ENCODE measurements around the gene GTF3C1. TPM values are rescaled to one million over a fixed set of nuclear protein-coding genes. Genes with fewer than 3 reads are reported as not detected.

GTF3C1 gene
- total RNA-seq, 1 donor, result 59.0 TPM

DNA sequence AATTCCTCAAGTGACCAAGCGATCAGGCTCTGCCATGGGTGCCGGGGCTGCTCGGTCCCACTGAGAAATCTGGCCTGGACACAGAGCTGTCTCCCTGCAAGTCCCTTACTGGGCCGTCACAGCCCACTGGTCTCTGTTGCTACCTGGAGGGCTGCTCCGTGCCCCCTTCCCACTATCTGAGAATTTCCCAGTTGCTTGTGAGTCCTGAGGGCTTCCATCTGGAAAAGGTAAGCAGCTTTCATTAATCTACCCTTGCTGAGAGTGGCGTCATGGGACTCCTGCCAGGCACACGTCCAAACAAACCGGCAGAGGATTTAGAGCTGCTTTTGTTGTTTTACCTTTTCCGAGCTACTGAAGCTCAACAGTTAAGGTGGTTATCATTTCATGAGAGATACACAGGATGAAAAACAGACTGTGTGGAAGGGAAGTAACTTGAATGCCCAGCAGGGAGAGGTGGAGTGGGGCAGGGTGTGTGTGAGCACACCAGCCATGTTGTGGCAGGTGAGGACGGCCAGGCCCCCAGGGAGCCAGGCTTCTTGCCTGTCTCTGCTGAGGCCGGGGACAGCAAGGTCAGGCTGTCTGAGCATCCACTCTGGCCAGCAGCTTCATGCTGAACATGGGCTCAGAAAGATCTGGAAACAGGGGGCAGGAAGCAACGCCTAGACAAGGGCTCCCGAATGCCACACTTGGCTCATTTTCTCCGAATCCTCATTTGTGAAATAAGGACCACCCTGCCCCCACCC is 50.6 kb downstream of the GTF3C1 start:
- no peaks in the 10 kb centered on the region for H3K4me1 ChIP-seq (ENCODE audit: insufficient read depth, low read length)

DNA sequence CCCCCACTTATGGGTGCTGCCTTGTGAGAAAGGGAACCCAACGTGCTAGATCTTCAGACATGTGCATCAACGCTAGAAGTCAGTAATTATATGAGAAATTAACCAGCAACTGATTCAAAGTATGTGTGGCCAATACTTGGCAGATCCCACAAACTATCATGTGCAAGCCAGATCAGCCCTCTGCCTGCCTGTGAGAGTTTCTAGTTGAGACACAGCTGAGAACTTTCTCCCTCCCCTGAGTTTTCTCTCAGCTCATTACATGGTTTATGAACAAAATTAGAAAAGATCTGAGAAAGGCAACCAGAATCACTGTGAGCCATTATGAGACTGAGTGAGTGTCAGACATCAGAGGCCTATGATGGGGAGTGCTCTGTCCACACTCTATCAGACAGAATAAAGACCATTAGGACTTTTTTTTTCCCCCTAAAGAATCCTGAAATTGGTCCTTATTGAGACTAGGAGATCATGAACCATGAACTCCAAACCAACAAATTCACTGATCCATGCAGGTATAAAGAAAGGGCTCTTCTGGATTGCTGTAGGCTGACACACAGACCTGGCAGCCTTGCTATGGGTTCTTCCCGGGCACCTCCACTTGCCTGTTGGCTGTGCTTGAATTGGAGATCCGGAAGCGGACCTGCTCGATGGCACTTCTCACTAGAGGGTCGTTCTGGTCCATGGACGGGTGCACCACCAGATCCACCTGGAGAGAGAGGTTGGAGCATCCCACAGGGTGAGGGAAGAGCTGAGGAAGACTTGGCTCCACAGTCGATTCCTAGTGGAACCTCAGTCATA is 51.5 kb downstream of the GTF3C1 start:
- Histone ChIP-seq H3K9me3 (ENCODE audit: low read depth, low read length) (no peaks in the 10 kb centered on the region), H3K36me3 (ENCODE audit: insufficient read depth, low read length) (peaks cover 85% of the 10 kb centered on the region), H2AFZ (ENCODE audit: low read length) (no peak overlapping the region), H3K79me2 (ENCODE audit: insufficient read depth, low read length) (no peaks in the 10 kb centered on the region), H3K4me3 (ENCODE audit: insufficient read depth, low read length) (no peak overlapping the region), H3K27ac (ENCODE audit: low read depth, low read length) (no peak overlapping the region), H4K20me1 (ENCODE audit: insufficient read depth, low read length) (no peaks in the 10 kb centered on the region), H3K27me3 (ENCODE audit: insufficient read depth, low read length) (no peaks in the 10 kb centered on the region), H3K4me1 (ENCODE audit: insufficient read depth, low read length) (no peaks in the 10 kb centered on the region), H3K4me2 (ENCODE audit: insufficient read depth, low read length) (no peak overlapping the region)
- peak; percentile 15 for DNase-seq (ENCODE audit: insufficient read length, low spot score, missing footprints)
- TF ChIP-seq, protein P1, sequence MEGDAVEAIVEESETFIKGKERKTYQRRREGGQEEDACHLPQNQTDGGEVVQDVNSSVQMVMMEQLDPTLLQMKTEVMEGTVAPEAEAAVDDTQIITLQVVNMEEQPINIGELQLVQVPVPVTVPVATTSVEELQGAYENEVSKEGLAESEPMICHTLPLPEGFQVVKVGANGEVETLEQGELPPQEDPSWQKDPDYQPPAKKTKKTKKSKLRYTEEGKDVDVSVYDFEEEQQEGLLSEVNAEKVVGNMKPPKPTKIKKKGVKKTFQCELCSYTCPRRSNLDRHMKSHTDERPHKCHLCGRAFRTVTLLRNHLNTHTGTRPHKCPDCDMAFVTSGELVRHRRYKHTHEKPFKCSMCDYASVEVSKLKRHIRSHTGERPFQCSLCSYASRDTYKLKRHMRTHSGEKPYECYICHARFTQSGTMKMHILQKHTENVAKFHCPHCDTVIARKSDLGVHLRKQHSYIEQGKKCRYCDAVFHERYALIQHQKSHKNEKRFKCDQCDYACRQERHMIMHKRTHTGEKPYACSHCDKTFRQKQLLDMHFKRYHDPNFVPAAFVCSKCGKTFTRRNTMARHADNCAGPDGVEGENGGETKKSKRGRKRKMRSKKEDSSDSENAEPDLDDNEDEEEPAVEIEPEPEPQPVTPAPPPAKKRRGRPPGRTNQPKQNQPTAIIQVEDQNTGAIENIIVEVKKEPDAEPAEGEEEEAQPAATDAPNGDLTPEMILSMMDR (IDR thresholded peaks at IDR 0.05; ENCODE audit: extremely low read depth, low read depth, low read length), result no peak

More for the DNA sequence above, 50.6 kb downstream of the GTF3C1 start:
- H3K36me3 ChIP-seq (ENCODE audit: insufficient read depth, low read length), result peaks cover 86% of the 10 kb centered on the region
- no peak overlapping the region for H3K4me2 ChIP-seq (ENCODE audit: insufficient read depth, low read length)
- H2AFZ ChIP-seq (ENCODE audit: low read length), result no peak overlapping the region
- no peaks in the 10 kb centered on the region for H3K27me3 ChIP-seq (ENCODE audit: insufficient read depth, low read length)
- H3K27ac ChIP-seq (ENCODE audit: low read depth, low read length), result no peak overlapping the region
- DNase-seq (ENCODE audit: insufficient read length, low spot score, missing footprints), result peak; percentile 35
- H3K9me3 ChIP-seq (ENCODE audit: low read depth, low read length), result no peaks in the 10 kb centered on the region
- no peaks in the 10 kb centered on the region for H3K79me2 ChIP-seq (ENCODE audit: insufficient read depth, low read length)
- no peaks in the 10 kb centered on the region for H4K20me1 ChIP-seq (ENCODE audit: insufficient read depth, low read length)
- TF ChIP-seq, protein P1 (IDR thresholded peaks at IDR 0.05; ENCODE audit: extremely low read depth, low read depth, low read length), result no peak
- H3K4me3 ChIP-seq (ENCODE audit: insufficient read depth, low read length), result no peak overlapping the region

DNA sequence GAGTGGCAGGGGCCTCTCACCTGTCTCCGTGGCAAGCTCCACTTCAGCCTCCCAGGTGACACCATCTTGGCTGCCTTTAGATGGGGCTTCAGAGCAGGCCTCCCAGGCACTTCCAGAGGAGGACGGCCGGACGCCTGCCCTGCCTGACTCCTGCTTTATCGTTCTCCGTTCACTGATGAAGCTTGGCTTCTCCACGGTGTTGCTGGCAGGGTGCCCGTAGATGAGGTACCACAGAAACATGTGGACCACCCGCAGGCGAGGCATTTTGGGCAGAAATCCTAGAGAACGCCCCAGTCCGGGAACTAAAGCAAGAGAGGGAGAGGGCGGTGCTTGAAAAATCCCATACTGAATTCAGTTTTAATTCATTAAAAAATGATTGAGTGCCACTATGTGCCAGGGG is 54.5 kb downstream of the GTF3C1 start:
- peak; percentile 79 for DNase-seq (ENCODE audit: insufficient read length, low spot score, missing footprints)
- Histone ChIP-seq H3K9me3 (ENCODE audit: low read depth, low read length) (no peaks in the 10 kb centered on the region), H3K36me3 (ENCODE audit: insufficient read depth, low read length) (peaks cover 83% of the 10 kb centered on the region), H3K79me2 (ENCODE audit: insufficient read depth, low read length) (no peaks in the 10 kb centered on the region), H4K20me1 (ENCODE audit: insufficient read depth, low read length) (no peaks in the 10 kb centered on the region), H3K4me3 (ENCODE audit: insufficient read depth, low read length) (no peak overlapping the region), H3K27ac (ENCODE audit: low read depth, low read length) (no peak overlapping the region), H3K4me1 (ENCODE audit: insufficient read depth, low read length) (no peaks in the 10 kb centered on the region), H3K27me3 (ENCODE audit: insufficient read depth, low read length) (no peaks in the 10 kb centered on the region), H3K4me2 (ENCODE audit: insufficient read depth, low read length) (no peak overlapping the region), H2AFZ (ENCODE audit: low read length) (no peak overlapping the region)
- TF ChIP-seq, protein P1 (IDR thresholded peaks at IDR 0.05; ENCODE audit: extremely low read depth, low read depth, low read length), result no peak

DNA sequence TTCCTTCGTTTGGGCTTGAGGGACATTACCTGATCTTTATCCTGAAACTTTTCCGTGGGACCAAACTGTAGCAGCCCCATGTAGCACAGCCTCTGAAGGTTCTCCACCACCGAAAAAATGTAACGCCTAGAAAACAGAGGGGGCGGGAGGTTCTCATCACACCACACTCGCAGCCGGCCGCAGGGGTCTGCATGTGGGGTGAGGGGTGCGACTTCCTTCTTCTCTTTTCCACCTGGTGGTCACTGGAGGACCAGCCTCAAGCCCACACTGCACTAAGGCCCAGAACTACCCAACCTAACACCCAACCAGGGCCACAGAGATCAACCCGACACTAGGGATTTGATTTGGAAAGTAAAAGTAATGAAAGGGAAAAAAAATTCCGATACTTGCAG is 57.1 kb downstream of the GTF3C1 start:
- Histone ChIP-seq H3K4me3 (ENCODE audit: insufficient read depth, low read length) (no peak overlapping the region), H3K9me3 (ENCODE audit: low read depth, low read length) (no peaks in the 10 kb centered on the region), H3K27me3 (ENCODE audit: insufficient read depth, low read length) (no peaks in the 10 kb centered on the region), H3K4me1 (ENCODE audit: insufficient read depth, low read length) (no peaks in the 10 kb centered on the region), H3K27ac (ENCODE audit: low read depth, low read length) (no peak overlapping the region), H3K36me3 (ENCODE audit: insufficient read depth, low read length) (peaks cover 86% of the 10 kb centered on the region), H3K4me2 (ENCODE audit: insufficient read depth, low read length) (no peak overlapping the region), H4K20me1 (ENCODE audit: insufficient read depth, low read length) (no peaks in the 10 kb centered on the region), H3K79me2 (ENCODE audit: insufficient read depth, low read length) (no peaks in the 10 kb centered on the region), H2AFZ (ENCODE audit: low read length) (no peak overlapping the region)
- TF ChIP-seq, protein P1 (IDR thresholded peaks at IDR 0.05; ENCODE audit: extremely low read depth, low read depth, low read length), result no peak
- DNase-seq (ENCODE audit: insufficient read length, low spot score, missing footprints), result peak; percentile 9

All from osteoblast (primary cell).